Frontal cortex (tissue), 4 donors: Measurements from ENCODE around the gene NEMP1. TPM values are rescaled to one million over a fixed set of nuclear protein-coding genes. Genes with fewer than 3 reads are reported as not detected.
"Not testable (repeated sequence)": the region's sequence is repeated elsewhere in the genome, so short reads cannot be mapped to it uniquely, and the experiment has no call there.

Experiments used
- DNase-seq, 2 donors: peaks; one replicate each; pipeline ENCODE4 v3.0.0; 2012; ENCODE audit warnings: low spot score in 2 of 2
- FAIRE-seq: peaks from 2 replicates; lab custom pipeline; 2012; peaks lifted over from hg19 to GRCh38; lab: Jason Lieb, UNC
- total RNA-seq: library from RNA; depleted of rRNA; stranded (reverse); fragments of >200 nt; gene quantifications from one replicate; pipeline ENCODE4 v1.2.3, GENCODE V29; 2014
- donor health status: control.
- donor health status: control.
- donor health status: control.

The NEMP1 gene
- total RNA-seq, 1 donor from 2014 or later = 5.3 TPM

DNA sequence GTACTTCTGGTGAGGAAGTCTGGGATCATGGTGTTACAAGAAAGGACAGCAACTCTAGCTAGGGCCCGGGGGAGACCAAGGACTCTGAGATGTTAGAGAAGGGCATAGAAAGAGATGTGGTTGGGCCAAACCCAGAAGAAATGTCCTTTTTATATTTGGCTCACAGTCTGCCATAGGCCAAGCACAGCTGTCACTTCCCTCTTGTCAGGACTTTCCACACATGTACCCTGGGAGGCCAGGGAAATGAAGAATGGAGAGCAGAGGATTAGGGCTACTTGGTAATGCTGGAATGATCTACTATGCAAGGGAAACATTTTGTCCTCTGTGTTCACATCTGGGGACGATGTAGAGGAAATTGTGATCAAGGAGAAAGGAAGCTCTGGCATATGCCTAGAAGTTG, 37.8 kb downstream of the NEMP1 start:
- DNase-seq (no peak), FAIRE-seq (no peak)

DNA sequence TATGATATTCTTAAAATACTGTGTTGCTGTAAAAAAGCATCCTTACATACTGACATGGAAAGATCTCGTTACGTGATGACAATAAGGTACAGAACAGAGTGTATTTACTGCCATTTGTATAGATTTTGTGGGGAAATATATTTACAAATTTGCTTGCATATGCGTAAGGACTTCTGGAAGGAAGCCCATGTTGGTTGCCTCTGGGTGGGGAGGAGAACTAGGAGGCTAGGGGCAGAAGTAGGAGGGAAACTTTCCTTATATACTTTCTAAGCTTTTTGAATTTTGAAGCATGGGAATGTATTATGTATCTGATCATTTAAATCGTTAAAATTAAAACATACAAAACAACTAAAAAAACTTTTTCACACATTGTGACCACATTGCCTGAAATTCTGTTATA, 38.4 kb downstream of the NEMP1 start:
- no peak for DNase-seq
- no peak for FAIRE-seq

DNA sequence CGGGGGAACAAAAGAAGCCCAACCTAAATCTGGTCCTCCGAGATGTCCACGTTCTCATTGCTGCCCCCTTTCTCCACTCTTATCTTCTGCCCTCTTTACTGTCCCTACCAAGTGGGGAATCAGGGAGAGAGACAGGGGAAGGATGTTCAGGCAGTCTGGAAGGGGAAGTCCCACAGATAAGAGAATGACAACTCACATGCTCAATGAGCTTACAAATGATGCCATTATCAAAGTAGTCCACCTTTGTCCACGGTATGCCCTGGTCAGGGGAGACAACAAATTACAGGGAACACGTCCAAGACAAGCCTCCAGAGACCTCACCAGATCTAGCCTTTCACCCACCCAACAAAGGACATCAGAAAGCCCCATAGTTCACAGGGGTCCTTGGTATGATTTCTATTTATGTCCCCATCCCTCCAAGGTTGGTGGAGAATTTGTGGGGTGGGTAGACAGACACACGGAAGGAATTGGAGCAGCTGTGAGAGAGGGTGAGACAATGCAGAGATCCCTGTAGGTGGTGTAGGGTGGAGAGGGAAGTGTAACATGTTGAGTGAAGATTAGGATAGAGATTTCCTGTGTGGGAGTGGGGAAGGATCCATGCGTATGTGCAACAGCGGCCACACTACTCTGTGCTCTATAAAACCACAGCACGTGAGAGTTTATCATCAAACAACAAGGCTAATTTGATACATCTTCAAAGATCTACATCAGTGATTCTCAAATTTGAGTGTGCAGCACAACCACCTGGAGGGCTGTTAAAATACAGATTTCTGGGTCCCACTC, 39.4 kb downstream of the NEMP1 start:
- no peak for FAIRE-seq
- DNase-seq = no peak

DNA sequence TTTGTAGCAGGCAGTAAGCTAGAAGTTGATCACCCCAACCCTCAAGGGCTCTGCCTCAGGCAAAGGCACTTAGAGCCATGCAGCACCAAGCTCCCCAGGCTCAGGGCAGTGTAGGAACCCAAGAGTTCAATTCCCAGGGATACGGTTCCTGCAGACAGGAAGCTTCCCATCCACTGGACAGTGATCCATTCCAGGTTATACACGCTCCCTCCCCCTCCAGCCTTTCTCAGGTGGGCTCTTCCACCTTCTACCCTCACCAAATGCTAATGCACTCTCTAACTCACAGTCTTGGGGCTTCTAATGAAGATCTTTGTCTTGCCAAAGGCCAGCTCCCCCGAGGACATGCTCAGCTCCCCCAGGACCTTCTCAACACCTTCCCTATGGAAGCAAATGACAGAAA, 41.3 kb downstream of the NEMP1 start:
- no peak for DNase-seq
- FAIRE-seq = no peak

DNA sequence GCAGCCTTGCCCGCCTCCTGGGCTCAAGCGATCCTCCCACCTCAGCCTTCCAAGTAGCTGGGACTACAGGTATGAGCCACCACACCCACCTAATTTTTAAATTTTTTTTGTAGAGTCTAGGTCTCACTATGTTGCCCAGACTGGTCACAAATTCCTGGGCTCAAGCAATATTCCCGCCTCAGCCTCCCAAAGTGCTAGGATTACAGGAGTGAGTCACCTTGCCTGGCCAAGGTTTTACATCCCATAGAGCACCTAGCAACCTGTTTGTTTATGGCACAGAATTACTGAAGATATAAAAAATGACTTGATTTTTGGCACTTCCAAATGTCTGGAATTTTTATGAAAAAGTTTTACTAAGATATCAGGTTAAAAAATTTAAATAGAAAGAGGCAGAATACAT, 45.2 kb downstream of the NEMP1 start:
- DNase-seq (no peak), FAIRE-seq (no peak)

DNA sequence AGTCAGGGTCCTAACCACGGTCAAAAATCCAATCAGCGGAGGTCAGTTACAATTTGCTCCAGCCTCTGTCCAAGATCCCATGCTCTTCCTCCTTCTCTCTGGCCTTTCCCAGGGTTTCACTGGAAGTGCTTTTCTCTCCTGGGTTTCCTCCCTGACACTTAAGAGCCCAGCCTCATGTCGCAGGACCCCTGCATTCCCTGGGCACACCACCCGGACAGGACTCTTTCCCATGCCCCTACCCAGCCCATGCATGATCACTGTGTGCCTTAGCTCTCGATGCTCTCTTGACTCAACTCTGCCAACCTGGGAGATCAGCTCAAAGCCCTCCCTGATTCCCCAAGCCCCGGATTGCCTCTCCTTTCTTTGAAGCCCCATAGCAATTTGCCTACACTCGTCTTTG, 46.8 kb downstream of the NEMP1 start:
- FAIRE-seq (no peak), DNase-seq (no peak)

DNA sequence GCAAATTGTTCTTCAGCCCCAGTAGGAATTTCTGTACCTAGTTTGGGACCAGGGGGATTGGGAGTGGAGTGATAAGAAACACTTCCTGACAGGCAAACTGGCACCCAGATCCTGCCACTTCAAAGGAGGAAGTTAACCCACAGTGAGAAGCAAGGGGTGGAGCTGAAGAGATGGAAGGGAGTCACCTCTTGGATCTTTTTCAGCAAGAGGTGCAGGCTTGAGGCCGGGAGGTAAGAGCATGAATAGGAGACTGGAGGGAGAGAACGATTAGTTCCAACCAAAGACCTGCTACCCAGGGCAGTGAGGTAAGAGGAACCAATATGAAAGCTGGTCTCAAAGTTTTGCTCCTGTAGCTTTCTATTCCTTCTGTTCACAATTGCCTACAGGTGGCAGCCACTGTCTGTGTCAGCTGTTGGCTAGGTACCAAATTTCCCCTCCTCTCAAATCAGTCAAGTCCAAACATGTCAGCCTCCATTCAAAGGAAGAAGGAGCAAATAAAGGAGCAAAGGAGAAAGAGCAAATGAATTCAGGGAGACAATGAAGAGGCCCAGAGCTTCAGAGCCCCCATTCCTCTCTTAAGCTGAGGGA, 47.4 kb downstream of the NEMP1 start:
- DNase-seq (no peak), FAIRE-seq (no peak)

DNA sequence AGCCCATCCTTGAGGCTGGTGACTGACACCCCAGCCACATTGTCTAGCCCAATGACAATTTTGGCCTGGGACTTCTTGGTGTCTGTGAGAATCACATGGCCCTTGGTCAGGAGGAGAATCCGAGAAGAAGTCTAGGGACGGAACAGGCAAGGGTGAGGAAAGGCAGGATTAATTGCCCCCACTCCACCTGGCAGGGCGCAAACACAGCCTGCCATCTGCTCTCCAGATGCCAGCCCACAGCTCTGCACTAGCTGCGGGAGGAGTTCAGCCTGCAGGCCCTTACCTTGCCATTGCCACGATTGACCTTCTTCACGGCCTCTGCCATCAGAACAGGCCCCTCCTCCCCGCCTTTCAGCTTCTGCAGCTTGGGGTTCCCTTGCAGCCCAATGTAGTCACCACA, 49.1 kb downstream of the NEMP1 start:
- DNase-seq (no peak), FAIRE-seq (no peak)

DNA sequence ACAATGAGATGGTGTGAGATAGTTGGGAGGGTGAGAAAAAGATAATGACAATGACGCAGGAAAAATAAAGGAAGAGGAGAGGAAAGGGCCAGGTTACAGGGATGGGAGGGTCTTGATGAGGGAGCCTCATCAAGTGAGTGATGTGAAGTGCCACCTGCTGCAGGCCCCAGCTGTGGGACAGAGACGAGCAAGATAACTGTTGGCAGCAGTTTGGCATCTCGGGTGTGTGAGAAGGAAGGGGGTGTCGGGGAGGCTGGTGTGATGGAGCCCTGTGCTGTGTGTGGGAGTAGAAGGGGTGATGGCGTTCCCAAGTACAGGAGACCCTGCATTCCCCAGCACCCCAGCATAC, 50.8 kb downstream of the NEMP1 start:
- DNase-seq (no peak), FAIRE-seq (no peak)

DNA sequence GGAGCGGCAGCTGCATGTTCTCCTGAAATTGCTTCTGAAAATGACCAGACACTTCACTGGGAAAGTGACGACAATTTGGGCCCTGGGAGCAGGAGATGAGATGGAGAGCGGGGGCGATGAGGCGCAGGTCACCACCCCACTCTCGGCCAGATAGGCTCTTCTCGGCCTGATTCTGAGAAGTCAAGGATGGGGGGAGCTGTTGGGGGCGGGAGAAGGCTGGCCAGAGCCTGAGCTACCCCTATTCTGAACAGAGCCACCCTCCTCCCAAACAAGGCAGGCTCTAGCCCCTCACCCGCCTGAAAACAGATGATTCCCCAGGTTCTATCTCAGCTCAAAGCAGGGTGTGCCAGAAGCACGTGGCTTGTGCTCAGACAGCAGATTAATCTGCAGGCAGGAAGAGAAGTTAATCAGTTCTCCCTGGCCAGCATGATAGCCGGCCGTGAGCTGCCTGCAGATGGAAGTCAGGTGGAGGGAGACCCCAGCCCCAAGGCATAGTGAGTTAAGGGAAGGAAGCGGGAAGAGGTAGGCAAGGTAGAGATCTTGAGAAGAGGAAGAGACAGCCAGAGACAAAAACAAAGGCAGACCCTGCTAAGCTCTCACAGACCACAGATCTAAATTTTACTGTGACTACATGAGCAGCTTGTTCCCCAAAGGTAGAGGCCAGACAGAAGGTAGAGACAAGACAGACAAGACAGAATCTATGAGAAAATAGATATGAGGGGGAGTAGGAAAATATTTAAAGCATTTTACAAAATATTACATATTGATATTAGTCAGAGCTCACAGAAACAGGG, 51.4 kb downstream of the NEMP1 start:
- FAIRE-seq = no peak
- no peak for DNase-seq

DNA sequence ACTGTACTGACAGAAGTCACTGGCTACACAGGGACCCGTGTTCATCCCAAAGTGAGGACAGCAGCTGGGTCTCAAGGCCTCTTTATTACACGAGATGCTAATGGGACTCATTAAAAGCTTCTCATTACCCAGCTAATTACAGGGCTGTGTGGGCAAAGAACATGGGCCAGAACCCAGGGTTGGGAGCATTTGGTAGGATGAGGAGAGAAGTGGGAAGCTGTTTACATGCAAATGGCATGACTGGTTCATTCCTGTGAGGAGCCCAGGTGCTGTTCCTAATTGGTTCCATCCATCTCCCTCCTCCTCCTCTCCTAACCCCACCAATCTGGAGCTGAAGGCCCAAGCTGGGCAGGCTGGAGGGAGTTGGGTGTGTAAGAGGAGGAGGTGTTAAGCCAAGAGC, 53.4 kb downstream of the NEMP1 start:
- DNase-seq (no peak), FAIRE-seq (no peak)

DNA sequence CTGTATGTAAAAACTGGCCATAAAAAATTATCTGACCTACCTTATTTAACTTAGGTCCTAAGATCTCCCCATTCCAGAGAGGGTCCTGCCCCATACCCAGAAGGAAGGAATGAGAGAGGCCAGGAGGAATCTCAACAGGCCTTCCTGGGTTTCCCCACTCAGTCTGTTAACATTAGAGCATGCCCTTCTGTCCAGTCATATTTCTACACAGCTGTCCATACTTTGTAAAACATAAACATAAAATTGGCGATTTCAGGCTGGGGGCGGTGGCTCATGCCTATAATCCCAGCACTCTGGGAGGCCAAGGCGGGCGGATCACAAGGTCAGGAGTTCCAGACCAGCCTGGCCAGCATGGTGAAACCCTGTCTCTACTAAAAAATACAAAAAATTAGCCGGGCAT, 56.3 kb downstream of the NEMP1 start:
- FAIRE-seq, DNase-seq: not testable (repeated sequence)

DNA sequence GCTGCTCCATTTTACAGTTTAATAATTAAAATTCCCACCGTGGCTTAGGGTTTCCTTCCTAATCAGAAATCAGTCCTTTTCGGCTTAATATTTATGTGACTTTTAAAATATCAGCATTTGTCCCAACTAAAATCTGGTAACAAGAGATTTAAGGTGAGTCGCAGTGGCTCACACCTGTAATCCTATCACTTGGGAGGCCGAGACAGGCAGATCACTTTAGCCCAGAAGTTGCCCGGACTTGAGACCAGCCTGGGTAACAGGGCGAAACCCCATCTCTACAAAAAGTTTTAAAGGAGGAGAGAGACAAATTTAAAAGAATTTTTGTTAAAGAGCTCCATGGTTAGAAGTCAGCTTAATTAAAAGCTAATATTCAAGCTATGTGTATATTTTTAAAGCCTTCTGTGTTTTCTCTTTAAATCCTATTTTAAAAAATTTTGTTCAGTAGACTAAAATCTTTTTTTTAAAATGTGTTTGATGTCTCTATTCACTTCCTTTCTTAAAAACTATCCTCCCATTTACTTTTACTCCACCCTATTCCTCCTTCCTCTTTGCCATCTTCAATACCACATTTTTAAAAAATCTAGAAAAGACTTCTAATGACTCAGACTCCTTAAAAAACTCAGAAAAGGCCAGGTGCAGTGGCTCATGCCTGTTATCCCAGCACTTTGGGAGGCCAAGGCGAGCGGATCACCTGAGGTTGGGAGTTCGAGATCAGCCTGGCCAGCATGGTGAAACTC, 58.4 kb downstream of the NEMP1 start:
- FAIRE-seq (no peak), DNase-seq (no peak)

DNA sequence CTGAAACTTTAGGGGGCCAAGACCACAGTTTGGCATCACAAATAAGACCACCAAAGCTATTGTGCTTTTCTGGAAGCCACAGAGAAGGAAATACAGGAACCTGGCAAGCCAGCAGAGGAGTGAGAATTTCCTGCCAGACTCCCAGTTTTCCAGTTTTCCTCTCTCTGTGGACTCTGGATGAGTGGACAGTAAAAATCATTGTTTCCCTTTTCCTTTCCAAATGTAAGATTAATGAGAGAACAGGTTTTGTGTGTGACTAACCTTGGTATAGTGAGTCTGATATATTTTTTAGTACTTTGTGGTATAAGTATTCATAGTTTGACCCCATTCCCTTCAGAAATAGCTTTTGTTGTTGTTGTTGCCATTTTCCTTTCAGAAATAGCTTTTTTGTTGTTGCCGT, 59.7 kb downstream of the NEMP1 start:
- DNase-seq = no peak
- FAIRE-seq = no peak

DNA sequence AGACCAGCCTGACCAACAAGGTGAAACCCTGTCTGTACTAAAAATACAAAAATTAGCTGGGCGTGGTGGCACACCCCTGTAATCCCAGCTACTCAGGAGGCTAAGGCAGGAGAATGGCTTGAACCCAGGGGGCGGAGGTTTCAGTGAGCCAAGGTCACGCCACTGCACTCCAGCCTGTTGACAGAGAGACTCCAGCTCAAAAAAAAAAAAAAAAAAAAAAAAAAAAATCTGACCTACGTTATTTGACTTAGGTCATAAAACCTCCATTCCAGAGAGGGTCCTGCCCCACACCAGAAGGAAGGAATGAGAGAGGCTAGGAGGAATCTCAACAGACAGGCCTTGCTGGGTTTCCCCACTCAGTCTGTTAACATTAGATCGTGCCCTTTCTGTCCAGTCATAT, 60.2 kb downstream of the NEMP1 start:
- DNase-seq, FAIRE-seq: not testable (repeated sequence)

DNA sequence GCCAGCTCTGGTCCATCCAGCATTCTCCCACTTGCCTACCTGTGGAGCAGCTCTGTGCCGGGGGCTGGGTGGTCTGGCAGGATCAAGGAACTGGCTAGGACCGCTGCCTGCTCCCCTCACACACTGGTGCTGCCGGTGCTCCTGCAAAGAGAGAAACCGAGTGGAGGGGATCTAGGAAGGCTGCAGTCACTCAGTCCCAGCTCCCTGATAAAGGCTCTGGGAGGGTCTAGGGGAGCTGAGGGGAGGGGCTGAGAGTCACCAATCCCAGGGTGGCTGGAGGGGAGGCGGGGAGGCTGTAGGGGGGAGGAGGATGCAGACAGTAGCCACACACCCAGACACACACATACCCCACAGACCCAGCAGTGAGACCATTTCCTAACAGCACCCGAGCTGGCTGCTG, 62.2 kb downstream of the NEMP1 start, which contains the start of gene TAC3:
Gene TAC3, minus strand, starts transcription at position 182 of the 400 bp plus-strand sequence. CDS start 732 bp downstream, outside the sequence.
- DNase-seq (no peak), FAIRE-seq (no peak)

DNA sequence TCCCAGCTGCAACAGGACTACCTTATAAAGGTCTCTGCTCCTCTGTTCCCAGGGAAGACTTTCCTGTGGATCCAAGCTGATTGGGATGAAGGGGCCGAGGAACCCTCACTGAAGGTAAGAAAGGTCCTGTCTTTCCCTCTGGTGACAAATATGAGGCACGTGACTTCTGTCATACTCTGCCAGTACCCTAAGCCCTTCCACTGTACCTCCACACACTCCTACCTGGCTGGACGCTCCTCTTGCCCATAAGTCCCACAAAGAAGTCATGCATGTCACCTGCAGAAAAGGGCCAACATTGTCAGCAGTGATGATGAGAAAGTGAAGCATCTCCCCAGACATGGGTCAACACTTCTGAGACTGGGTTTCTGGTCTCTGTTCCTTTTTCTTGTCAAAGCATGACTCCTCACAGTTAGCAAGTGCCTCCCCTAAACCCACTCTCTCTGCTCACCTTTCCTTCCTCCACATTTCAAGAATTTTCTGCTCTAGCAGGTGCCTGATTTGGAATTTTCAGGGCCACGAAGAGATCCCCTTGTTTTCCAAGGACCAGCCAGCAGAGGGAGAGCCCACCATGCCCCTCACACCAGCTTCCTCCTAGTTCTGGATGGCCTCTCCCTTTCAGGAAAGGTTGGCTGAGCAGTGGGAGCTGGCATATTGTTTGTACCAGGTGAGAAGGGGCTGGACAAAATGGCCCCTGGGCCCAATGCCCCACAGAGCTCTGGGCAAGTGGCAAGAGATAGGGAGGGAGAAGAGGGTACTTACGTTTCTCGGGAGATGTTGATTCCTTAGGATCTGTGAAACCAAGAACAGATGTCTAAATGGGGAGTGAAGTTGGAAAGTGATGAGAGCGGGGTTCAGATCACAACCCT, 65.8 kb downstream of the NEMP1 start:
- DNase-seq (no peak), FAIRE-seq (no peak)

DNA sequence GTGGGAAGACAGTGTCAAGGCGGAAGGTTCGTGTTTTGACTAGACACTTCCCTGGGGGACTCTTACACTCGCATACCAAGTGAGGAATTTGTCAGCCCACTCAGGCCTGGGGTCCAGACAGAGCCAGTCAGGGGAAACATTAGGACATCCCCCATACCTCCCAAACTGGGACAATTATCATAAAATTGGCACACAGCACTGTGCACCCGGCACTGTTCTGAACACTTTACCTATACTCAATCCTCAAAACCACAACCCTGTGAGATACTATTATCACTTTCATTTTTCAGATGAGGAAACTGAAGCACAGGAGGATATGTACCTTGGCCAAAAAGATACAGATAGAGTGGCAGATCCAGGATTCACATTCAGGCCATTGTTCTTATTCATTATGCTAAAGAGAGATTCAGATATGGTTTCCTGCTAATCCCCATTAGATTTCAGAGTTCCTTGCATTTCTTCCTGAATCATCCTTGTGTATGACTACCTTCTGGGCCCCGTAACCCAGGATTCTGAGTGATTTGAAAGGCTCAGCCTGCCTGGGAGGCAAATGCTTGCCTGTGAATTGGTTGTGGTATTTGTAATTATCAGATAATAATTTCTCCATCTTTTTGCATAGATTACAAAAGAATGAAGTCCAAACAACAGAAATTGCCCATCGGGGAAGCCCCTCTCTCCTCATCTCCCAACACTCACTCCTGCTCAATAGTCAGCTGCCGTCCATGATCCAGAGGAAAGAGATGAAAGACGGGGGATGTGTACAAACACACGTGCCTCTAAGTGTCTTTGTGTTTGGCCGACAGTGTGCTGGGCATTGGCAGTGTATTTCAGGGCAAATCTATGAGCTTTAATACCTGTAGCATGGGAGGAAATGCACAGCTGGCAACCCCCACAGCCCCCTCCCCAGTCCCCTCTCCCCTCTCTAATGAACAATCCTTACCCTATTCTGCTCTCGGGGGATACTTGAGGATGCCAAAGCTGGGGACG, 66.9 kb downstream of the NEMP1 start:
- FAIRE-seq = no peak
- DNase-seq = no peak
